ENCODE data around the gene THAP4. TPM values are rescaled to one million over a fixed set of nuclear protein-coding genes. Genes with fewer than 3 reads are reported as not detected.
A peak's percentile ranks its signal among the peaks of the same experiment; 100 is the strongest.

Gene THAP4
- total and polyA plus RNA-seq, 2 of the 13 experiments (the other 11 are each of a cell fraction or from before 2014, with no cell fraction given), result 59.7 to 75.7 TPM

- TF ChIP-seq KIAA2018 (CRISPR knock-in tag; IDR thresholded peaks at IDR 0.05; ENCODE audit: borderline replicate concordance) (no peak), GATA4 (IDR thresholded peaks at IDR 0.05; ENCODE audit: borderline replicate concordance, low read depth) (no peak; the same call in 1 of the 2 replicates), ZNF639 (CRISPR knock-in tag; conservative IDR thresholded peaks at IDR 0.05) (no peak), GPN1 (CRISPR knock-in tag; IDR thresholded peaks at IDR 0.05; ENCODE audit: borderline replicate concordance) (no peak), ZKSCAN5 (CRISPR knock-in tag; IDR thresholded peaks at IDR 0.05) (no peak), GABPA (IDR thresholded peaks at IDR 0.05; ENCODE audit: low read depth, low read length) (no peak), GABPA (CRISPR knock-in tag; IDR thresholded peaks at IDR 0.05; ENCODE audit: low read depth) (no peak), TOE1 (CRISPR knock-in tag; IDR thresholded peaks at IDR 0.05) (no peak), ZNF296 (CRISPR knock-in tag; conservative IDR thresholded peaks at IDR 0.05) (no peak), AGO1 (IDR thresholded peaks at IDR 0.05; ENCODE audit: low read depth, low read length, poor library complexity, severe bottlenecking) (no peak), ZNF17 (CRISPR knock-in tag; IDR thresholded peaks at IDR 0.05) (no peak), ZNF10 (CRISPR knock-in tag; IDR thresholded peaks at IDR 0.05; ENCODE audit: borderline replicate concordance, low read depth) (no peak), PAWR (CRISPR knock-in tag; IDR thresholded peaks at IDR 0.05; ENCODE audit: borderline replicate concordance) (no peak), GRHL1 (CRISPR knock-in tag; conservative IDR thresholded peaks at IDR 0.05) (no peak), MED1 (CRISPR knock-in tag; IDR thresholded peaks at IDR 0.05) (peak; percentile 95), SMARCE1 (IDR thresholded peaks at IDR 0.05; ENCODE audit: borderline replicate concordance) (no peak), ETS1 (CRISPR knock-in tag; IDR thresholded peaks at IDR 0.05) (no peak)
These were observed 8.3 kb upstream of the THAP4 start (continued) for GRCh38 chr2:241645056-241645914.
